HG03469 (cell line): ENCODE results near the gene RAB24.

ENCODE experiments used
- ATAC-seq: cut with Tn5 transposase; IDR thresholded peaks from one replicate; pipeline ENCODE4 v1.9.1; 2021; ENCODE audit warnings: mild to moderate bottlenecking, moderate library complexity, moderate number of reproducible peaks; ENCODE audit not compliant: unreplicated experiment

Gene RAB24

DNA sequence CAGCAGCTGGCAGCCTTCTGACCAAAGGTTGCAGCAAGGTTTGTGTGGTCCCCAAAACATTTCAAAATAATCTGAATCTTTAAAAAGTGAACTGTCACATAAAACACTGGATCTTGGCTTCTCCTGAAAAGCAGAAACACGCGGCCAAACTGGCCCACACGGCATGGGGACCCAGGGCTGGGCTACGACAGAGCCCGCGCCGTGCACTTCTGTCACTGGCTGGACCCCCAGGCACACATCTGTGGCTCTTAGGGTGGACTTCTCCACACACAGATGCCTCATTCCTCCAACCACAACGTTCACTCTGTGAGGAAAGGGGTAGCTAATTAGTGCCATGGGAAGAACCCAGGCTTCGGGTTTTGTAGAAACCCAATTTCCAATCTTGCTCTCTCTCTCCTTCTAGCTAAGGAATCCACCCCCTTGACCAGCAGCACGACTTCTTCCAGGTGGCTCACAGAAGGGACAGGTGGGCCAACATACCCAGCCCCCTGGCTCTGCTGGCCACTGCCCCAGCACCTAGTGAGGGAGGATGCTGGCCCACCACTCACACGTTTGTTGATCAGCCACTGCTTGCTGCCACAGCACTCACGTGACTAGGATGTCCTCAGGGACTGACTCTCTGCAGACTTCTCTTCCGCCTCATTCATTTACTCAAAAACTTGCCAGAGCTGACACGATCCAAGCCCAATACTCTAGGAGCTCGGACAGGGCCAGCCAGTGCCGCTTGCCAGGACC lies 30.1 kb upstream of the RAB24 start:
- no peak for ATAC-seq

- no peak for ATAC-seq
These were observed 29.4 kb upstream of the RAB24 start for GRCh38 chr5:177332896-177333260.

DNA sequence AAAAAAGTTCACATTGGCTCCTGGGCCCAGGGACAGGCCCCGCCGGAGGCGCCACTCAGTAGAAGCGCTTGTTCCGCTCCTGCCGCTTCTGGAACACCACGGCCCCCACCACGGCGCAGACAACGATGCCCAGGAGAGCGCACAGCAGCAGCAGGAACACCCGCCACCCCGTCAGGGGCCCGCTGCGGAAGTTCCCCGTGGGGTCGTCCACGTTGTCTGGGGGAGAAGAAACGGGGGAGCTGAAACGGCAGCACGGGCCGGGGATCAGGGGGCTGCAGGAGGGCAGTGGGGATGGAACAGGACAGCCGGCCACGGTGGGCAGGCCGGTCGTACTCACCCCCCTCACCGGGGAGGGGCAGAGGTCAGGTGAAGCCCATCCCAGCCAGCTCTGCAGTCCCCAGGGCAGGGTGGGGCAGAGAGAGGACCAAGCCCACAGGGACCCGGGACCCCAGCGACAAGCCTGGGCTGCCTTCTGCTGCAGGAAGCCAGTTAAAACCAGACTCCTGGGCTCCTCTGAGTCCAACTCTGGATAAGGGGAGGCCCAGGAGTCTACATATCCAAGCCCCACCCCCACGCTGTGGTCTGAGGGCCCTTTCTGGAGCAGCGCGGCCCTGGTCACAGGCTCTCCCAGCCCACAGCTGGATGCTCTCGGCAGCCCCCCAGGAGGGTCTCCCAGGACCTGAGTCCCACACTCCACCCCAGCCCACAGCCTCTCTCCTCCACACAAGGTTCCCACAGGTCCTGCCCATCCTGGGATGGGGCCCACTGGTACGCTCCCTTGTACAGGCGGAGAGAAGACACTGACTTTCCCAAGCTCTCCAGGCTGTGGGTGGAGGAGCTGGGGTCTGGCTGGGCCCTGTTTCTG lies 28.7 kb upstream of the RAB24 start:
- ATAC-seq: no peak

DNA sequence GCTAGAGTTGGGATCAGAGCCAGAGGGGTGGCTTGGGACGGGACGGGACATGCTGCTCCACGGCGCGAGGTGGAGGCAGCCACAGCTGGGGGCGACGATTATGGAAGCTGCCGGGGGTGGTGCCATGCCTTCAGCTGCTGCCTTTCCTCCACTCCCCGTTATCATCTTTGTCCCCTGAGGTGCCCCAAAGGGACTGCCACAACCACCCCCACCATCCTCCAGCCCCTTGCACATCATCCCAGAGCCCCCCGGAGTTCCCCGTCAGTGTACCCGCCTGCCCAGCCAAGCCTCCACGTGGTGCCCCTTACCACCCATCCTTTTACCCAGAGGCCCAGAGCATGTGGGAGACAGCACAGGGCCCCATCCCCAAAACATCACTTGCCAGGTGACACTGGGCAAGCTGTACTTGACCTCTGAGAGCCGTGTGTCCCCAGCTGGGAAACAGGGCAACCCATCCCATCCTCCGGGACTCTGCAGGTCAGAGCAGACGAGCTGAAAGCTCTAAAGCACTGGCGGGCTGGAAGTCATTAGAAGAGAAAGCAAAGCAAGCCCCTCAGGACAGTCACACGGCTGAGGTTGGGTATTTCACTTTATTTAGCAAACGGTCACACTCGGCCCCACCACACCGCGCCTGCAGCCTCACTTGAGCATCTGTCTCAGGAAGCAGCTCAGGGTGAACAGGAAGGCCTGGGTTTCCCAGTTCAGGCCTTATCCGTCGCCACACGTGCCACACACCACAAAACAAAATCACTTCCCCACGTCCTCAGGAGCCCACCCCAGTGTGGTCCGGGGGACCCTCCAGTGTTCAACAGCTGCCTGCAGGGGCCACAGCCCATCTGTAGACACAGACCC lies 27.7 kb upstream of the RAB24 start:
- no peak for ATAC-seq

DNA sequence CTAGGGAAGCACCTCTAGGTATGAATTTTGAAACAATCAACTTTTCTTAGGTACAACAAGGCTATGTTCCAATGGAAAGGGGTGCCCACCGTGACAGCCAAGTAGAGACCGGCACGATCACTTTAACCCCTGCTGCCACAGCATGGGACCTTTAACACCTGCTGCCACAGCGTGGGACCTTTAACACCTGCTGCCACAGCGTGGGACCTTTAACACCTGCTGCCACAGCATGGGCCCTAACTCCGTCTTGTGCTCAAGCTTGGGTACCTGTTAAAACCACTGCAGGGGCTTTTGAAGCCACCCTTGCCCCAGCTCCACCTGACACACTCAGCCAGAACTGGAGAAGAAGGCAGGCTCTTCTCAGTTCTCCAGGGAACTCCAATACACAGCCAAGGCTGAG lies 26.4 kb upstream of the RAB24 start:
- no peak for ATAC-seq

DNA sequence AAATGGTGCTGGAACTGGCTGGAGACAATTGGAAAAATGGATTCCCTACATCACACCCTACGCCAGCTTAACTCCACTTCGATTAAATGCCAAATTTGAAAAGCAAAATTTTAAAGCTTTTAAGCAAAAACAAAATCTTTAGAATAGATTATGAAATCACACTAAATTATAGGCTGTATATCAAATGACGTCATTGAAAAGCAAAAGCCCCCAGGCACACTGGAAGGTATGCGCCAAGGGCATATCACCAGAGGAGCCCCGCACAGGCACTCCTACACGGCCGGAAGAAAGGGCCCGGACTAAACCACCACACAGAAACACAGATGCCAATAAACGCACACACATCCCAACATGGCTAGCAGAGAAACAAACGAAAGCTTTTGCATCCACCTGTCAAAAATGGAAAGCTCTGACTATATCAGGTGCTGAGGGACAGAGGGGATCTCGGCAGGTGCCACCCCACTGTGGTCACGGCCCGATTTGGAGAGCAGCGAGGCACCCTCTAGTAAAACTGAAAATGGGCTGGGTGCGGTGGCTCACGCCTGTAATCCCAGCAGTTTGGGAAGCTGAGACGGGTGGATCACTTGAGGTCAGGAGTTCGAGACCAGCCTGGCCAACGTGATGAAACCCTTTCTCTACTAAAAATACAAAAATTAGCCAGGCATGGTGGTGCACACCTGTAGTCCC lies 25.2 kb upstream of the RAB24 start:
- no peak for ATAC-seq

- ATAC-seq: no peak
These were observed 24.3 kb upstream of the RAB24 start for GRCh38 chr5:177327539-177328522.

- no peak for ATAC-seq
These were observed 22.4 kb upstream of the RAB24 start for GRCh38 chr5:177325868-177326381.

DNA sequence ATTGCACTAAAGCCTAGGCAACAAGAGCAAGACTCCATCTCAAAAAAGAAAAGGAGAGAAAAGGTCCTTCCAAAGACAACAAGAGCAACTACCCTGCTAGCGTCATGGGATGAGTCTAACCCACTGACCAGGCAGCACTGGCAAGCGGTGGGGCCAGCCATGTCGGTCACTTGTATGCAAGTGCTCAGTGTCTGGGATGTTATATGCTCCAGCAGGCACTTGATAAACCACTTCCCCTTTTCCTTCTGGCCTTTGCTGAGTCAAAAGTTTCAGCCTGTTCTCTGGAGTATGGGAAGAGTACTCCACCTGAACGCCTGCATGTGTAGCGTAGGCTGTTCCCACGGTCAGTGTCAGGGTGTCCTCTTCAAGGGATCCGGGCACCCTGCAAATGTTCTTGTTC lies 17.4 kb upstream of the RAB24 start:
- ATAC-seq: no peak

GRCh38 chr5:177319913-177320588 lies 16.5 kb upstream of the RAB24 start:
- no peak for ATAC-seq

DNA sequence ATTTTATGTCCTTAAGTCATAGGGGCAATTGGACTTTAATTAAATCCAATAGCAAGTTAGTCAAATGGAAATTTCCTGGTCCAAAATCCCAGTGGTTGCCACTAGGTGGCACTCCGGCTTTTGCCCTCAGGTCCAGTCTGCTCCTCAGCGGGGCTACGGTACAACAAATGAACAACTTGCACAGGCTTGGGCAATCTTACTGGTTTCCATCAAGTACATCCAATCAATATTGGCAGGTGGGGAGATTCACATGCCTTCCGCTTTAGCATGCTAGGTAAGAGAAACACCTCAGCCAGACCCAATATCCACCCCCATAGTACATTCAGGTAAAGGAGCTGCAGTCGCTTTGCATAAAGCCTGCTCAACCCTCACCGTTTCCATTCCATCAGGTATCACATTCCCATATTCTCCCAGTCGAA lies 14.4 kb upstream of the RAB24 start:
- no peak for ATAC-seq

DNA sequence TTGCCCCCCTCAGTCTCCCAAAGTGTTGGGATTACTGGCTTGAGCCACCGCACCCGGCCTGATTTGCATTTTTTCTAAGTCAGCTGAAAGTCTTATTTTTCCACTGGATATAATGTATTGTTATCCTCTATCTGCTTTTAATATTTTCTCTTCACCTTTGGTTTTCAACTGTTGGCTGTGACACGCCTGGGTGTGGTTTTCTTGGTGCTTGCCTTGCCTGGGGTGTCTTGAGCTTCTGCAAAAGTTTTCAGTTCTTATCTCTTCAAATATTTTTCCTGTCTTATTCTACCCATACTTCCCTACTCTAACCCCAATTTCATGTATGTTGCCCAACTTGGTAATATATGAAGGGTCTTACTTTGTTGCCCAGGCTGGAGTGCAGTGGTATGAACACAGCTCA lies 12.5 kb upstream of the RAB24 start:
- ATAC-seq: no peak

DNA sequence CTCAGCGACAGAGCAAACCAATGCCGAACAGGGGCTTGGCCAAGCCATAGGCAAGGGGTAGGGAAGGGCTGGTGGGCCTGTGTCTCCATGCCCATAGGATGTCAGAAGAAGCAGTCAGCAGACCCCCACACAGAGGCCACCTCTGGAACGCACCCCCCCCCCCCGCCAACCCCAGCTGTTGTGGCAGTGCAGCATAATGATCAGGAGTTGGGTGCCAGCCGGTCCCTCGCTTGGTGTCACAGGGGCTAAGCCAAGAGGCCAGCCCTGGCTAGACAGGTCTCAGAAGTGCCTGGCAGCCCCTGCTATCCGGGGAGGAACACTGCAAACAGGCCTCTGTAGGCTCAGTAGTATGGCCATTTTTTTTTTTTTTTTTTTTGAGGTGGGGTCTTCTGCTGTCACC lies 11.9 kb upstream of the RAB24 start:
- ATAC-seq: no peak

GRCh38 chr5:177314376-177315342 lies 11.1 kb upstream of the RAB24 start:
- no peak for ATAC-seq

- ATAC-seq: no peak
These were observed 10.2 kb upstream of the RAB24 start for GRCh38 chr5:177313561-177314259.

DNA sequence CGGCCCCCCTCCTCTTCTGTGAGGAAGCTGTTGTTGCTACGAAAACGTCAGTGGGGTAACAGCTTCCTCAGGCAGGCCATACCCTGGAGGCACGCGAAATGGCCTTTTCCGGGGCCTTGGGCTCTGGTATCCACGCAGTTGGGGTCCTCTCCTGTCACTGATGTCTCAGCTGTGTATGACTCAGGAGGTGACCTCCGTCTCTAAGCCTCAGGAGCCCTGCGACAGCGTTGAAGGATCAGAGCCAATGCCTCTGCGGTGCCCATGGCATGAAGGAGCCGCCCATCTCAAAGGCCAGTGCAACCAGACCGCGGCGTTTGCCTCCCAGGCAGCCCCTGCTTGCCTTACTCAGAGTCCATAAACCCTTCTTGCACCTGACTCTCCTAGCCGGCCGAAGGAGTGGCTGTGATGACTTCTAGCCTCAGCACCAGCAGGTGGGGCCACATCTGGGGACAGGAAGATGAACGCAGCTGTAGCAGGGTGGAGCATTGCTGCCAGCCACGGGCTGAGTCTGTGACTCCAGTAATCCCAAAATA lies 9.2 kb upstream of the RAB24 start:
- ATAC-seq: peak; percentile 0
